ENCODE data around the gene DACT2. TPM values are rescaled to one million over a fixed set of nuclear protein-coding genes. Genes with fewer than 3 reads are reported as not detected.
A peak's percentile ranks its signal among the peaks of the same experiment; 100 is the strongest.

DACT2 gene
- total RNA-seq, 1 donor from 2014 or later, result 0.36 TPM

GRCh38 chr6:168303982-168304751, 15.4 kb downstream of the DACT2 start:
- Mint-ChIP-seq H3K4me1 (peaks cover 51% of the 10 kb centered on the region), H3K9me3 (no peaks in the 10 kb centered on the region), H3K4me3 (no peak overlapping the region), H3K27me3 (ENCODE audit: insufficient read depth, low read depth) (peaks cover 11% of the 10 kb centered on the region), H3K27ac (no peak overlapping the region), H3K36me3 (no peaks in the 10 kb centered on the region)
- no peak overlapping the region for H3K4me3 ChIP-seq
- no peak overlapping the region for H3K9ac ChIP-seq
- H3K27ac ChIP-seq, result no peak overlapping the region
- peaks cover 19% of the 10 kb centered on the region for H3K4me1 ChIP-seq
- H3K36me3 ChIP-seq, result no peaks in the 10 kb centered on the region
- no peaks in the 10 kb centered on the region for H3K9me3 ChIP-seq (ENCODE audit: low read depth)
- H3K27me3 ChIP-seq, result peaks cover 47% of the 10 kb centered on the region
- no peaks in the 10 kb centered on the region for H4K20me1 ChIP-seq (ENCODE audit: low read depth)
- H3F3A ChIP-seq (ENCODE audit: low read depth), result peaks cover 20% of the 10 kb centered on the region
- no peaks in the 10 kb centered on the region for H3K79me2 ChIP-seq (ENCODE audit: low read depth)
- no peak overlapping the region for H2AFZ ChIP-seq (replicated peaks)
- DNase-seq (ENCODE audit: low spot score), result no peak
- TF ChIP-seq CTCF (IDR thresholded peaks at IDR 0.05) (no peak), EZH2 (IDR thresholded peaks at IDR 0.05) (no peak), EZH2phosphoT487 (IDR thresholded peaks at IDR 0.05) (no peak)
- no peak overlapping the region for H3K4me2 ChIP-seq

- H4K20me1 ChIP-seq (ENCODE audit: low read depth), result no peaks in the 10 kb centered on the region
- peak; percentile 28 for DNase-seq (ENCODE audit: low spot score)
- H3K4me1 Mint-ChIP-seq, result peaks cover 48% of the 10 kb centered on the region
- no peaks in the 10 kb centered on the region for H3K9me3 ChIP-seq (ENCODE audit: low read depth)
- H3K27me3 ChIP-seq, result peaks cover 62% of the 10 kb centered on the region
- H3K9me3 Mint-ChIP-seq, result peaks cover 2% of the 10 kb centered on the region
- H3F3A ChIP-seq (ENCODE audit: low read depth), result peaks cover 20% of the 10 kb centered on the region
- no peak overlapping the region for H3K4me2 ChIP-seq
- H3K4me3 Mint-ChIP-seq, result no peak overlapping the region
- H3K27ac Mint-ChIP-seq, result no peak overlapping the region
- H2AFZ ChIP-seq (replicated peaks), result no peak overlapping the region
- no peak overlapping the region for H3K27ac ChIP-seq
- H3K27me3 Mint-ChIP-seq (ENCODE audit: insufficient read depth, low read depth), result peaks cover 11% of the 10 kb centered on the region
- H3K36me3 ChIP-seq, result no peaks in the 10 kb centered on the region
- peaks cover 19% of the 10 kb centered on the region for H3K4me1 ChIP-seq
- TF ChIP-seq EZH2phosphoT487 (IDR thresholded peaks at IDR 0.05), result no peak
- TF ChIP-seq CTCF (IDR thresholded peaks at IDR 0.05), result no peak
- TF ChIP-seq EZH2 (IDR thresholded peaks at IDR 0.05), result no peak
- no peak overlapping the region for H3K9ac ChIP-seq
- no peaks in the 10 kb centered on the region for H3K36me3 Mint-ChIP-seq
- no peak overlapping the region for H3K4me3 ChIP-seq
- no peaks in the 10 kb centered on the region for H3K79me2 ChIP-seq (ENCODE audit: low read depth)
Measured at GRCh38 chr6:168302534-168302933, 17.0 kb downstream of the DACT2 start.

- no peaks in the 10 kb centered on the region for H3K36me3 ChIP-seq
- Mint-ChIP-seq H3K27me3 (ENCODE audit: insufficient read depth, low read depth) (peaks cover 11% of the 10 kb centered on the region), H3K27ac (no peak overlapping the region), H3K4me3 (peak overlapping the region; percentile 25), H3K36me3 (no peaks in the 10 kb centered on the region), H3K9me3 (peaks cover 2% of the 10 kb centered on the region), H3K4me1 (peaks cover 47% of the 10 kb centered on the region)
- H3K27ac ChIP-seq, result no peak overlapping the region
- no peaks in the 10 kb centered on the region for H4K20me1 ChIP-seq (ENCODE audit: low read depth)
- H2AFZ ChIP-seq (replicated peaks), result peak overlapping the region; percentile 45
- H3K27me3 ChIP-seq, result peaks cover 67% of the 10 kb centered on the region
- H3K4me3 ChIP-seq, result peak overlapping the region; percentile 22
- peak; percentile 48 for DNase-seq (ENCODE audit: low spot score)
- peaks cover 19% of the 10 kb centered on the region for H3K4me1 ChIP-seq
- no peak overlapping the region for H3K9ac ChIP-seq
- peaks cover 20% of the 10 kb centered on the region for H3F3A ChIP-seq (ENCODE audit: low read depth)
- H3K9me3 ChIP-seq (ENCODE audit: low read depth), result no peaks in the 10 kb centered on the region
- no peaks in the 10 kb centered on the region for H3K79me2 ChIP-seq (ENCODE audit: low read depth)
- peak overlapping the region; percentile 72 for H3K4me2 ChIP-seq
- TF ChIP-seq EZH2phosphoT487 (IDR thresholded peaks at IDR 0.05) (no peak), EZH2 (IDR thresholded peaks at IDR 0.05) (no peak), CTCF (IDR thresholded peaks at IDR 0.05) (no peak)
Measured at GRCh38 chr6:168301648-168302398, 17.8 kb downstream of the DACT2 start.

All from neural progenitor cell (in vitro differentiated cells).